Measurements from ENCODE around the gene SNX9.

GRCh38 chr6:157895585-157895984 lies 72.5 kb downstream of the SNX9 start:
- TF ChIP-seq, protein P1, sequence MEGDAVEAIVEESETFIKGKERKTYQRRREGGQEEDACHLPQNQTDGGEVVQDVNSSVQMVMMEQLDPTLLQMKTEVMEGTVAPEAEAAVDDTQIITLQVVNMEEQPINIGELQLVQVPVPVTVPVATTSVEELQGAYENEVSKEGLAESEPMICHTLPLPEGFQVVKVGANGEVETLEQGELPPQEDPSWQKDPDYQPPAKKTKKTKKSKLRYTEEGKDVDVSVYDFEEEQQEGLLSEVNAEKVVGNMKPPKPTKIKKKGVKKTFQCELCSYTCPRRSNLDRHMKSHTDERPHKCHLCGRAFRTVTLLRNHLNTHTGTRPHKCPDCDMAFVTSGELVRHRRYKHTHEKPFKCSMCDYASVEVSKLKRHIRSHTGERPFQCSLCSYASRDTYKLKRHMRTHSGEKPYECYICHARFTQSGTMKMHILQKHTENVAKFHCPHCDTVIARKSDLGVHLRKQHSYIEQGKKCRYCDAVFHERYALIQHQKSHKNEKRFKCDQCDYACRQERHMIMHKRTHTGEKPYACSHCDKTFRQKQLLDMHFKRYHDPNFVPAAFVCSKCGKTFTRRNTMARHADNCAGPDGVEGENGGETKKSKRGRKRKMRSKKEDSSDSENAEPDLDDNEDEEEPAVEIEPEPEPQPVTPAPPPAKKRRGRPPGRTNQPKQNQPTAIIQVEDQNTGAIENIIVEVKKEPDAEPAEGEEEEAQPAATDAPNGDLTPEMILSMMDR (IDR thresholded peaks at IDR 0.05), result no peak
- no peak for TF ChIP-seq POLR2A (IDR thresholded peaks at IDR 0.05)

Data from body of pancreas (tissue), 4 donors.